K562 (cell line): ENCODE results near the gene UCKL1.

Experiments used
- CTBP1 ChIP-seq: fragments of 450-650 bp; IDR thresholded peaks from 2 replicates; pipeline ENCODE4 v1.6.1; 2016; ENCODE audit warnings: borderline replicate concordance
- FOXA3 ChIP-seq, 2 experiments: fragments of 450-650 bp in 1 of 2; sonication (generic) in 1 of 2; formaldehyde crosslinking; IDR thresholded peaks in 1 of 2; conservative IDR thresholded peaks in 1 of 2; 2 replicates each; pipeline versions ENCODE4 v1.4.0 to v1.8.0; 2020 to 2022; ENCODE audit warnings: mild to moderate bottlenecking in 2 of 2, missing genetic modification reagents in 1 of 2
- HDAC6 ChIP-seq: IDR thresholded peaks from 2 replicates; pipeline ENCODE4 v1.6.1; 2012; ENCODE audit warnings: low read depth, mild to moderate bottlenecking, control low read depth, inconsistent platforms, low read length, moderate library complexity
- RAD21 ChIP-seq, 2 experiments: fragments of 250-450 bp in 1 of 2; fragments of 450-650 bp in 1 of 2; sonication (Bioruptor Pico) in 1 of 2; formaldehyde crosslinking in 1 of 2; IDR thresholded peaks in 1 of 2; conservative IDR thresholded peaks in 1 of 2; 2 replicates each; pipeline versions ENCODE4 v1.4.0 to v1.8.0; 2020 to 2022; ENCODE audit warnings: mild to moderate bottlenecking in 2 of 2, moderate library complexity in 1 of 2
- SREBF2 ChIP-seq: sonication (generic); formaldehyde crosslinking; IDR thresholded peaks from 2 replicates; pipeline ENCODE4 v1.4.0; 2020; ENCODE audit warnings: mild to moderate bottlenecking, missing genetic modification reagents
- SRF ChIP-seq, 2 experiments: fragments of 250-450, 450-650 bp in 1 of 2; sonication (Bioruptor Pico) in 1 of 2; sonication (generic) in 1 of 2; formaldehyde crosslinking; IDR thresholded peaks; 2 replicates each; pipeline versions ENCODE4 v1.5.0 to v1.5.1; 2020 to 2022; ENCODE audit warnings: mild to moderate bottlenecking in 1 of 2, missing genetic modification reagents in 1 of 2
- TCF7 ChIP-seq: sonication (generic); IDR thresholded peaks from 2 replicates; pipeline ENCODE4 v1.6.1; 2016; ENCODE audit warnings: antibody characterized with exemption, borderline replicate concordance
- ZBTB7A ChIP-seq: IDR thresholded peaks from 2 replicates; pipeline ENCODE4 v1.6.1; 2011; ENCODE audit warnings: low read depth, mild to moderate bottlenecking, low read length, moderate library complexity, borderline replicate concordance; ENCODE audit not compliant: control insufficient read depth
- TF ChIP-seq, protein P1 (sequence below): sonication (generic); formaldehyde crosslinking; IDR thresholded peaks from 2 replicates; pipeline ENCODE4 v1.8.1; 2023; ENCODE audit warnings: mild to moderate bottlenecking, missing genetic modification reagents, moderate library complexity
- TF ChIP-seq, protein P2 (sequence below): fragments of 250-450 bp; sonication (Bioruptor Pico); IDR thresholded peaks from 2 replicates; pipeline ENCODE4 v1.4.0; 2020; ENCODE audit warnings: mild to moderate bottlenecking
- TF ChIP-seq, protein P3 (sequence below), 3 experiments: IDR thresholded peaks in 2 of 3; conservative IDR thresholded peaks in 1 of 3; 2 replicates each; pipeline ENCODE4 v1.5.1; 2011 to 2012; ENCODE audit warnings: low read length in 3 of 3, mild to moderate bottlenecking in 3 of 3, control low read depth in 2 of 3, improper control_type of control experiment in 1 of 3, inconsistent platforms in 1 of 3, low read depth in 1 of 3, mixed read lengths in 1 of 3, moderate library complexity in 1 of 3; ENCODE audit not compliant: insufficient read depth in 2 of 3
- TF ChIP-seq, protein P4 (sequence below): fragments of 150-350 bp; conservative IDR thresholded peaks from 2 replicates; pipeline ENCODE4 v1.6.1; 2014; ENCODE audit warnings: low read length
- TF ChIP-seq, protein P5 (sequence below): sonication (generic); formaldehyde crosslinking; IDR thresholded peaks from 2 replicates; pipeline ENCODE4 v1.9.0; 2022; ENCODE audit warnings: mild to moderate bottlenecking, missing genetic modification reagents

DNA sequence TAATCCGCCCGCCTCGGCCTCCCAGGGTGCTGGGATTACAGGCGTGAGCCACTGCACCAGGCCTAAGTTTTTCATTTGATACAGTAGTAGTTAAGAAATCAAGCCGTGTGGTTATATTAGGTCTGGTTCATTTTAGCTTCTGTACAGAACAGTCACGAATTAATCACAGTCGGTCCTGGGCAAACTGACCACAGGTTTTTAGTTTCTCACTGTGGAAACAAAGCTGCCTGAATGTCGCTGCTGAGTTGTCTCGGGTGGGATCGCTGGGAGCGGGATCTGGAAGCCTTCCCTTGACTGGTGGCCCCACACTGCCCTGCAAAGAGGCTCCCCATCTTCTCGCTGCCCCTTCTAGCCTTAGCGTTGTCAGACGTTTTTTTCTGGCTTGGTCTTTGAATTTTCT lies 18.6 kb downstream of the UCKL1 start:
- TF ChIP-seq CTBP1 (no peak), RAD21 (CRISPR knock-in tag; conservative IDR thresholded peaks at IDR 0.05 in 1 of 2, IDR thresholded peaks at IDR 0.05 in 1 of 2) (no peak), SRF (CRISPR knock-in tag; IDR thresholded peaks at IDR 0.05) (no peak), HDAC6 (no peak), ZBTB7A (no peak), SREBF2 (no peak), FOXA3 (CRISPR knock-in tag; conservative IDR thresholded peaks at IDR 0.05 in 1 of 2, IDR thresholded peaks at IDR 0.05 in 1 of 2) (no peak), TCF7 (no peak)
- TF ChIP-seq, protein P1, sequence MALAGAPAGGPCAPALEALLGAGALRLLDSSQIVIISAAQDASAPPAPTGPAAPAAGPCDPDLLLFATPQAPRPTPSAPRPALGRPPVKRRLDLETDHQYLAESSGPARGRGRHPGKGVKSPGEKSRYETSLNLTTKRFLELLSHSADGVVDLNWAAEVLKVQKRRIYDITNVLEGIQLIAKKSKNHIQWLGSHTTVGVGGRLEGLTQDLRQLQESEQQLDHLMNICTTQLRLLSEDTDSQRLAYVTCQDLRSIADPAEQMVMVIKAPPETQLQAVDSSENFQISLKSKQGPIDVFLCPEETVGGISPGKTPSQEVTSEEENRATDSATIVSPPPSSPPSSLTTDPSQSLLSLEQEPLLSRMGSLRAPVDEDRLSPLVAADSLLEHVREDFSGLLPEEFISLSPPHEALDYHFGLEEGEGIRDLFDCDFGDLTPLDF (CRISPR knock-in tag) = no peak
- TF ChIP-seq, protein P2, sequence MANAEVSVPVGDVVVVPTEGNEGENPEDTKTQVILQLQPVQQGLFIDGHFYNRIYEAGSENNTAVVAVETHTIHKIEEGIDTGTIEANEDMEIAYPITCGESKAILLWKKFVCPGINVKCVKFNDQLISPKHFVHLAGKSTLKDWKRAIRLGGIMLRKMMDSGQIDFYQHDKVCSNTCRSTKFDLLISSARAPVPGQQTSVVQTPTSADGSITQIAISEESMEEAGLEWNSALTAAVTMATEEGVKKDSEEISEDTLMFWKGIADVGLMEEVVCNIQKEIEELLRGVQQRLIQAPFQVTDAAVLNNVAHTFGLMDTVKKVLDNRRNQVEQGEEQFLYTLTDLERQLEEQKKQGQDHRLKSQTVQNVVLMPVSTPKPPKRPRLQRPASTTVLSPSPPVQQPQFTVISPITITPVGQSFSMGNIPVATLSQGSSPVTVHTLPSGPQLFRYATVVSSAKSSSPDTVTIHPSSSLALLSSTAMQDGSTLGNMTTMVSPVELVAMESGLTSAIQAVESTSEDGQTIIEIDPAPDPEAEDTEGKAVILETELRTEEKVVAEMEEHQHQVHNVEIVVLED = no peak
- TF ChIP-seq, protein P3, sequence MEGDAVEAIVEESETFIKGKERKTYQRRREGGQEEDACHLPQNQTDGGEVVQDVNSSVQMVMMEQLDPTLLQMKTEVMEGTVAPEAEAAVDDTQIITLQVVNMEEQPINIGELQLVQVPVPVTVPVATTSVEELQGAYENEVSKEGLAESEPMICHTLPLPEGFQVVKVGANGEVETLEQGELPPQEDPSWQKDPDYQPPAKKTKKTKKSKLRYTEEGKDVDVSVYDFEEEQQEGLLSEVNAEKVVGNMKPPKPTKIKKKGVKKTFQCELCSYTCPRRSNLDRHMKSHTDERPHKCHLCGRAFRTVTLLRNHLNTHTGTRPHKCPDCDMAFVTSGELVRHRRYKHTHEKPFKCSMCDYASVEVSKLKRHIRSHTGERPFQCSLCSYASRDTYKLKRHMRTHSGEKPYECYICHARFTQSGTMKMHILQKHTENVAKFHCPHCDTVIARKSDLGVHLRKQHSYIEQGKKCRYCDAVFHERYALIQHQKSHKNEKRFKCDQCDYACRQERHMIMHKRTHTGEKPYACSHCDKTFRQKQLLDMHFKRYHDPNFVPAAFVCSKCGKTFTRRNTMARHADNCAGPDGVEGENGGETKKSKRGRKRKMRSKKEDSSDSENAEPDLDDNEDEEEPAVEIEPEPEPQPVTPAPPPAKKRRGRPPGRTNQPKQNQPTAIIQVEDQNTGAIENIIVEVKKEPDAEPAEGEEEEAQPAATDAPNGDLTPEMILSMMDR (IDR thresholded peaks at IDR 0.05 in 2 of 3, conservative IDR thresholded peaks at IDR 0.05 in 1 of 3; ENCODE audit: insufficient read depth in 2 of 3, low read depth in 1 of 3, low read length in 3 of 3) = no peak
- TF ChIP-seq, protein P4, sequence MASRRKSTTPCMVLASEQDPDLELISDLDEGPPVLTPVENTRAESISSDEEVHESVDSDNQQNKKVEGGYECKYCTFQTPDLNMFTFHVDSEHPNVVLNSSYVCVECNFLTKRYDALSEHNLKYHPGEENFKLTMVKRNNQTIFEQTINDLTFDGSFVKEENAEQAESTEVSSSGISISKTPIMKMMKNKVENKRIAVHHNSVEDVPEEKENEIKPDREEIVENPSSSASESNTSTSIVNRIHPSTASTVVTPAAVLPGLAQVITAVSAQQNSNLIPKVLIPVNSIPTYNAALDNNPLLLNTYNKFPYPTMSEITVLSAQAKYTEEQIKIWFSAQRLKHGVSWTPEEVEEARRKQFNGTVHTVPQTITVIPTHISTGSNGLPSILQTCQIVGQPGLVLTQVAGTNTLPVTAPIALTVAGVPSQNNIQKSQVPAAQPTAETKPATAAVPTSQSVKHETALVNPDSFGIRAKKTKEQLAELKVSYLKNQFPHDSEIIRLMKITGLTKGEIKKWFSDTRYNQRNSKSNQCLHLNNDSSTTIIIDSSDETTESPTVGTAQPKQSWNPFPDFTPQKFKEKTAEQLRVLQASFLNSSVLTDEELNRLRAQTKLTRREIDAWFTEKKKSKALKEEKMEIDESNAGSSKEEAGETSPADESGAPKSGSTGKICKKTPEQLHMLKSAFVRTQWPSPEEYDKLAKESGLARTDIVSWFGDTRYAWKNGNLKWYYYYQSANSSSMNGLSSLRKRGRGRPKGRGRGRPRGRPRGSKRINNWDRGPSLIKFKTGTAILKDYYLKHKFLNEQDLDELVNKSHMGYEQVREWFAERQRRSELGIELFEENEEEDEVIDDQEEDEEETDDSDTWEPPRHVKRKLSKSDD = no peak
- TF ChIP-seq, protein P5, sequence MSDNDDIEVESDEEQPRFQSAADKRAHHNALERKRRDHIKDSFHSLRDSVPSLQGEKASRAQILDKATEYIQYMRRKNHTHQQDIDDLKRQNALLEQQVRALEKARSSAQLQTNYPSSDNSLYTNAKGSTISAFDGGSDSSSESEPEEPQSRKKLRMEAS (CRISPR knock-in tag) = no peak
